Measurements from ENCODE around the gene ZDHHC14.

GRCh38 chr6:157457787-157458186 lies 76.8 kb downstream of the ZDHHC14 start:
- TF ChIP-seq SP1 (IDR thresholded peaks at IDR 0.05; ENCODE audit: low read depth, low read length) (no peak), CEBPB (IDR thresholded peaks at IDR 0.05; ENCODE audit: low read depth, low read length) (no peak)
